NCI-H82 (cell line): ENCODE data around the gene DUSP1.

Source experiments
- DNase-seq: peaks from one replicate; lab custom pipeline; 2025; lab: John Stamatoyannopoulos, UW

The DUSP1 gene

DNA sequence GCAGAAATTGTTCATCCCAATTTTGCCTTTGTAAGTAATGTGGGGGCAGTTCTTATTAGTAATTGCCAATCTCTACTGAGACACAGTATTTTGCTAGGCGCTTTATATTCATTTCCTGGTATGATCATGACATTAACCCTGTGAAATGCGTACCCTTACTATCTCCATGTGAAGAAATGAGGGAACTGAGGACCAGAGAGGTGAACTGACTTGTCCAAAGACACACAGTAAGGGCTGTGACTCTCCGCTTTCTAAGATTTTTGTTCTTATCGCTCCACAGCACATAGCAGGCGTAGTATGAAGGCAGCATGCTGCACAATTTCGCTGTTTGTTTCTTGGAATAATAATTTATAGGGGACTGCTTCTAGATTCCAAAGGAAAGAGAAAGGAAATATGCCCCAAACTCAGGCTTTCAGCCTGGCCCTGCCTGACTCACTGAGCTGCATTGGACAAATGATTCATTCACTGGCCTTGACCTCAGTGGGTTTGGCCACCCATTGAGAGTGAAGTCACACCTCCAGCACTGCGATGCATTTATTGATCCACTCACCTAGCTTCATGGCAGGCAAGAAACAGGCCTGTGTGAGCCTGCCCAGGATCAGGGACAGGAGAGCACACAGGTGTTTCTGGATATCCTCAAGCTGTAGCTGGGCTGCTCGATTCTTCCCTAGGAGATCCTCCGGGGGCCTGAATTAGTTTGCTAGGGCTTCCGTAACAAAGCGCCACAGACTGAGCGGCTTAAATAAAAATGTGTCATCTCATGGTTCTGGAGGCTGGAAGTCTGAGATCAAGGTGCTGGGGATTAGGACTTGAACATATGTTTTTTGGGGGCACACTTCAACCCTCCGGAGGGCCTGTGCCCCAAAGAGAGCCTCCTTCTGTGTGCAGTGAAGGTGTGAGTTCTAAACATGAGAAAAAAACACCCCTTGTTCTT, 7.2 kb upstream of the DUSP1 start:
- DNase-seq = peak; percentile 8

DNA sequence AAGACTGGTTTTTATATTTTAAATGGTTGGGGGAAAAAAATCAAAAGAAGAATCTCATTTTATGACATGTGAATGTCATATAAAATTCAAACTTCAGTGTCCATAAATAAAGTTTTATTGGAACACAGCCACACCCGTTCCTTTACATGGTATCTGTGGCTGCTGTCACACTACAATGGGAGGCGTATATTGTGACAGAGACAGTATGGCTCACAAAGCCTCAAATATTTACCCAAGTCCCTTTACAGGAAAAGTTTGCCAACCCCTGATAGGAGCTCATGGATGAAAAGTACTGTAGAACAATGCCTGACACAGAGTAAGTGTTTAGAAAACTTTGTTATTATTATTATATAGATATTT, 5.2 kb upstream of the DUSP1 start:
- no peak for DNase-seq

DNA sequence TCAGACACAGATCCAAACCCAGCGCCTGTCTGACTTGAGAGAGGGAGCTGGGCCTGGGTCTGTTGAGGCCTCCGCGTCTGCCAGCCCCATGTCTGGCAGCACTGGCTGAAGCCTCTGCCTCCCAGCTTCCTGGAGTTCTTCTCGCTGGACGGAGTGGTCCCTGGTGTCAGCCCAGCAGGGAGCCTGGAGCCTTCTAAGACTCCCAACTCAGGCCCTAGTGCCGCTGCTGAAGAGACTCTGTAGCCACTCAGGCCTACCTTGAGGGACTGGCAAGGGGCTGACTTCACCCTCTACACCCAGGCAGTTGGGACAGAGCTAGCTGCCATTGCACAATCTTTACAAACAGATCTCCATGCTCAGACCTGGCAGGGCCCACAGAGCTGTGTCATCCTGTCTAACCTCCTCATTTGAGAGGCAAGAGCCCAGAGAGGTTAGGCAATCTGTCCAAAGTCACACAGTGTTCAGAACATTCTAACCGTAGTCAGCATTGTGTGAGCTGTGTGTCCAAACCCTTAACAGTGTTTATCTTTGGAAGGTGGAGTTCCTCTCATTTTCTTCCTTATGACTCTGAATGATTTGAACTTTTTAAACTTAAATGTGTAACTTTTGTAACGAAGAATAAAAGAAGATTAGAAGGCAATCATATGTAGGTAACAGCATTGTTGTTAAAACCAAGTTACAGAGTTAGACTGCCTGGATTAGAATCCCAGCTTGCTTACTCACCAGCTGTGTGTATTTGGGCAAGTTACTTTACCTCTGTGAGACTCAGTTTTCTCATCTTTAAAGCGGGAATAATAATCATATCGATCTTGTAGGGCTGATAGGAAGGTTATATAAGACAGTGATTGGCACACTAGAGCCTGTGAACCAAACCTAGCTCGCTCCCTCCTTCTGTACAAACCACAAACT, 4.6 kb upstream of the DUSP1 start:
- no peak for DNase-seq

DNA sequence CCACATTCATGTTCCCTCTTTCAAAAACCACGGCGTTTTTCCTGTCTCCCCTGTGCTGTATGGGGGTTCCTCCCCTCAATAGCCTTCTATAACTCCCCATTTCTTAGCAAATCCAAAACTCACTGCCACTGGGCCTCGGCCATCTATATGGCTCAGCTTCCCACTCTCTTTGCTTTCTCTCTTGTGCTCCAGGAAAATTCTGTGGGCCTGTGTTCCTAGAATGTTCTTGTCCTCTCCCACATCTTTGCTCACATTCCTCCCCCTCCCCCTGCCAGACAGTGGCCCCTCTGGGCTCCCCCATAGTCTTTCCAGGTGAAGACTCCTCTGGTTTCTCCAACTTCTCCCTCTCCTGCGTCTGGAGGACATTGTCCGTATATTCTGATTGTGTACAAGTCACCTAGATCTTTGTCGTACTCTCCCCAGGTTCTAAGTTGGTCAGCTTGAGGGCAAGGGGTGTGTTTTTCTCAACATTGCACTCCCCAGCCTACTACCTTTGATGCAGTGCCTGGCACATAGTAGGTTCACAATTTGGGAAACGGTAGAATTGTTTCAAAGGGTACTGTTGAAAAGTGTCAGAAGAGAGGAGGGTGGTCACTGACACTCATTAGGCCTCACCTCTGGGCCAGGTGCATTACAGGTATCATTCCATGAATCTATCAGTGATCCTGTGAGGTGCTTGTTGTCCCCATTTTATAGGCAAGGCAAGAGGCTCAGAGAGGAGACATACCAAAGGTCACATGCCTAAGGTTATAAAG, 3.7 kb upstream of the DUSP1 start:
- DNase-seq = no peak

DNA sequence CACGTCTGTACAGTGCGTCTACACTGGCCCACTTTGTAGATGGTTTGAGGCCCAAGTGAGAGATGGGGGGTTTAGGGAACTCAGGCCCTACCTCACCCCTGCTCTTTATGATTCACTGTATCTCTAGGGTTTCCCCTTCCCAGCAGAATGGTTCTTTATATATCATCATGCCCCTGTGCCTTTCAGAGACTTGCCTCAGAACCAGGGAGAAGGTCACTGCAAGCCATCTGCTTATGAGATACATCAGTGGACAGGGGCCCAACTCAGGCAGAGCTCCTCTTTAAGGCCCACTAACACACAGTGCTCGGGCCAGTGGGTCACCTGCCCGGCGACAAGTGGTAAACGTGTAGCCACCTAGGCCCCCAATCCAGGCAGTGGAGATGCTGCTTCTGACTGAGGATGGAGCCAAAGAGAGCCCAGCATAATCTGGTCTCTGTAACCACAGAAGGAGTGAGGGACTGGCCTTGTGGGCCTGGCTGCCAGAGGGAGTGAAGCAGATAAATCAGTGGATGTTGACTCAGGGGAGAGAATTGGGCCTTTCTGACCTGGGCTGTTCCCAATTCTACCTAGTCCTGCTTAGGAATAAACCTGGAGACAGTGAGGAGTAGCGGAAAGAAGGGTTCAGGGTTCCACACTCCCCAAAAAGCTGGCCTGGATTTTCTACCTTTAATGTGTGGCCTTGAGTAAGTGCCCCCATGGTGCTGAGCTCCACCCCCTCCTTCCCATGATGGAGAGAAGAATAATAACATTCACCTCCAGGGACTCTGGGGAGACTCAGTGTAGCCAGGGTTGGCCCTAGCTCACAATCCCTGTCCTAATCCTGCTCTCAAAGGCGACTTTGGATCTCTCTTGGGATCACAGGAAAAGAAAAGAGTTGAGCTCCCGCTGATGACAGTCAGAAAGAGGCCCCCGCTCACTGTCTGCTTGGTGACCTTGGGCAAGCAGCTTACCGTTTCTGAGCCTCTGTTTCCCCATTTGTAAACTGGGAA, 2.8 kb upstream of the DUSP1 start:
- peak; percentile 67 for DNase-seq

DNA sequence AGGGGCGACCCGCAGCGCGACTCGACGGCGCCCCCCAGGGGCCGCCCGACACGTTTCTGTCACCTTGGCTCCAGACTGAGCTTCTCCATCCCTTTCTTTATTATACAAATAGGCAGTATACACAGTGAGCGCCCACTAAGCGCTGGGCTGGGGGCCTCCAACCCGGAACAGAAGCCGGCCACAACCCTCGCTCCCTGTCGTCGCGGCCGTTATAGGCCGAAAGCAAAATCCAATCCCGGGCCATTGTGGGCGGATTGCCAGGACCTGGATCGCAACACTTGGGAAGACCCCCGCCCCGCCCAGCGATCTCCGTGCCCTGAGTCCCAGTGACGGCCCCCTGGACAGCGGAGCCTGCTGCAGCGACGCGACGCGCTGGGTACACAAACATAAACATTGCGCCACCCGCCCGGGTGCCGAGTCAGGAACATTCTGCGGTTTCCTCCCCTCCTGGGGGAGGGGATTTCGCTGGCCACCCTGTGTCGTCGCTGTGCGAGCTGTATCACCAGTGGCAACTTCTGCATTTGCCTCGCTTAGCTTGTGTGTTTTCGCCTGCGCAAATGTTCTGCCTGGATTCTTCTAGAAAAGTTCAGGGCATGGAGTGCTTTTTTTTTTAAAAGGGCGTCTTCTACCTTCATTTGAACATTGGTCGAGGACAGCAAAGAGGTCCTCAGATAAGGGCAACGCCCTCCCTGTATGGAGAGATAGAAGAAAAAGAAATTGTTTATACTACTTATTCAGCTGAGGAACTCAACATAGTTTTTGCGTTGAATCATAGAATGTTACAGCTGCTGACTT, 1.3 kb upstream of the DUSP1 start:
- peak; percentile 81 for DNase-seq

DNA sequence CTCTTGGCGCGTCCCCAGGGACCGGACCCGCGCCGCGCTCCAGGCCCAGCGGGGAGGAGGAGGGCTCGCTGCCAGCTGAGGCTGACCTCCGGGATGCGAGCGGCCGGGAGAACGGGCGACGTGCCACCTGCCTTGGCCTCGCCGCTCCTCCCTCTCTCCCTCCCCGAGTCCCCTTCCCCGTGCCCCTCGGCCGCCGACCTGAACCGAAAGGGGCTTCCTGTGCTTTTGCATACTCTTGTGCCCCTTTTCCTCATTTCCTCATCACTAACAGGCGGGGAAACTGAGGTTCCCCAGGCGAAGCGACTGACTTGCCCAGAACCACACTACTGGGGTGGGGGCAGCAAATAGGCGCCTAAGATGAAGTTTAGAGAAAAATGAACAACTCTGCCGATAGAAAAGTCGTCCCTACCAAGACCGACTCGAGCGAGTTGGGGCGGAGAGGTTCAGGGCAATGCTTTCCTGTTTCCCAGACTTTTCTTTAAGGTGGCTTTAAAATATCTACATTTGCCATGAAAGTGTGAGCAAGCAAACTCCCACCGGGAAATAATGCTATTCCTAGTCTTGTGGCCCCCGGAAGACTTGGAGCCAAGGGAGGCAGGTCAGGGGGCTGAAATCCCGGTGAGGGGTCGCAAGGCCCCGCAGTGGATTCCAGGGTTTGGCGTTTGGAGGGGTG, 580 bp upstream of the DUSP1 start:
- peak; percentile 61 for DNase-seq

DNA sequence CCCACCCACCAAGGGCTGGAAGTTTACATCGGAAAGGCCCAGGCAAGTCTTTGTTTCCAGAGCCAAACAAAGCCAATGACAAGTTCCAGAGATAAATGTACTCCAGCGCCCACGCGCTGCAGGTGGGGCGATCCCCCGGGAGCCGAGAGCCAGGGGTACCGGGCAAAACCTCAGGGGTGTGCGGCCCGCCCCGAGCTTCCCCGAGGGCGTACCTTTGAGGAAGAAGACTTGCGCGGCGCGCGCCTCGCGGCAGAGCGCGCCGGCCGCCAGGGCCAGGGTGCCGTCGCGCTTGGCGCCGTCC, 671 bp downstream of the DUSP1 start:
- no peak for DNase-seq

DNA sequence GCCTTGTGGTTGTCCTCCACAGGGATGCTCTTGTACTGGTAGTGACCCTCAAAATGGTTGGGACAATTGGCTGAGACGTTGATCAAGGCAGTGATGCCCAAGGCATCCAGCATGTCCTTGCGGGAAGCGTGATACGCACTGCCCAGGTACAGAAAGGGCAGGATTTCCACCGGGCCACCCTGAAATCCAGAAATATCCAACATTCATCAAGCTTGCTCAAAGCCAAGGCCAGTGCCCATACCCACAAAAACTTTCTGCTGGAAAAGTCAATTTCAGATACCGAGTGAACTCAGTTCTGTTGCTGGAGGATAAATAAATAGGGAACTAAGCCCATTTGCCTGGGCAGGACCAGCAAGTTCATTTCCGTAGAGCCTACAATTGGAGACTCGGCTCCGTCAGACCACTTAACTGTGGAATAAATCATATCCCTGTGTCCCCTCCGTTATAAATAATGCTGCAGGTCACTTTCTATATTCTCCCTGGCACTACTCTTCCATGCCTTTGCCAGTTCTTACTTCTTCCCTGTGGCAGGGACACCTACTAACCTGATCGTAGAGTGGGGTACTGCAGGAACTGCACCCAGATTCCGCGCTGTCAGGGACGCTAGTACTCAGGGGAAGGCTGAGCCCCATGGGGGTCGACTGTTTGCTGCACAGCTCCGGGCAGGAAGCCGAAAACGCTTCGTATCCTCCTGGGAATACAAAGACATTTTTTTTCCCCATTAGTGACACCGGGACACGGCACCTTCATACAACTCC, 1.2 kb downstream of the DUSP1 start:
- peak; percentile 28 for DNase-seq

DNA sequence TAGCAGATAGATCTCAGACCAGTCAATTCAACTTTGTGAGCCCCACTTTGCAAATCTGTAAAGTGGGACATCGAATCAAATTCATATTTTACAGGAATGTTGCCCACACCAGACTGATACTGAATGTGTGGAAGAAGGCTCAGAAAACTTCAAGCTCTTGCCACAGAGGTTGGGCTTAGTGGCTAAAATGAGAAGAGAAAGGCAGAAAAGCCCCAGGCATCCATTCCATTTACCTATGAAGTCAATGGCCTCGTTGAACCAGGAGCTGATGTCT, 1.7 kb downstream of the DUSP1 start:
- no peak for DNase-seq

DNA sequence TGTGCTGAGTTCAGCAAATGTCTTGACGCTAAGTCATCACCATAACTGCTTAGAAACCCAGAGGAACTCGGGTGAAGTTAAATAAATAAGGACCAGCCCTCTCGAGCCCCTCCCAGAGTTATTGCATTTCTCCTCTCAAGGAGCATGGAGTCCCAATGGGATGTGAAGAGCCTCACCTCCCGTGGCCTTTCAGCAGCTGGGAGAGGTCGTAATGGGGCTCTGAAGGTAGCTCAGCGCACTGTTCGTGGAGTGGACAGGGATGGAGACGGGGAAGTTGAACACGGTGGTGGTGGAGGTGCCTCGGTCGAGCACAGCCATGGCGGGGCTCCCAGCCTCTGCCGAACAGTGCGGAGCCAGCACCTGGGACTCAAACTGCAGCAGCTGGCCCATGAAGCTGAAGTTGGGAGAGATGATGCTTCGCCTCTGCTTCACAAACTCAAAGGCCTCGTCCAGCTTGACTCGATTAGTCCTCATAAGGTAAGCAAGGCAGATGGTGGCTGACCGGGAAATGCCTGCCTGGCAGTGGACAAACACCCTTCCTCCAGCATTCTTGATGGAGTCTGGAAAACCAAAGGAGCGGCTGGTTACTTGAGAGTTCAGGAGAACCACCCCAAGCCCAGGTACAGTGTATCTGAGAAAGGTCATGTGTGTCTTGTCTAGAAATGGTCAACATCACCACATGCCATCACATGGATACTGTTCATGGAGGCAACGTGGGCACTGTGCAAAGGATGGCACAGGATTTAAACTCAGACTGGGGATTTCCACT, 2.2 kb downstream of the DUSP1 start:
- DNase-seq = no peak

DNA sequence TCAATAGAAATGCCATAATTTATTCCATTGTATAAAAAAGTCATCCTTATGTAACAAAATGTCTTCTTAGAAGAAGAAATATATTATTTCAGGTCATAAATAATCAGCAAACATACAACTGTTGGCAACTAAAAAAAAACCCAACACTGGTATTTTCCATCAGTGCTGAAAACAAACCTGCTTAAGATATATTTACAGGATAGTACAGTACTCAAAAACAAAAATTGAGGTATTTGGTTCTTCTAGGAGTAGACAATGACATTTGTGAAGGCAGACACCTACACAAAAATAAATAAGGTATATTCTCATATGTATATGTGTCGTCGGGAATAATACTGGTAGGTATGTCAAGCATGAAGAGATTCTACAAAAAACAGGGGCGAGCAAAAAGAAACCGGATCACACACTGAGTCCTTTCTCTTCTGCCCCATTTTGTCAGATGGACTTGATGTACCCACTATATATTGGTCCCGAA, 2.9 kb downstream of the DUSP1 start:
- no peak for DNase-seq

DNA sequence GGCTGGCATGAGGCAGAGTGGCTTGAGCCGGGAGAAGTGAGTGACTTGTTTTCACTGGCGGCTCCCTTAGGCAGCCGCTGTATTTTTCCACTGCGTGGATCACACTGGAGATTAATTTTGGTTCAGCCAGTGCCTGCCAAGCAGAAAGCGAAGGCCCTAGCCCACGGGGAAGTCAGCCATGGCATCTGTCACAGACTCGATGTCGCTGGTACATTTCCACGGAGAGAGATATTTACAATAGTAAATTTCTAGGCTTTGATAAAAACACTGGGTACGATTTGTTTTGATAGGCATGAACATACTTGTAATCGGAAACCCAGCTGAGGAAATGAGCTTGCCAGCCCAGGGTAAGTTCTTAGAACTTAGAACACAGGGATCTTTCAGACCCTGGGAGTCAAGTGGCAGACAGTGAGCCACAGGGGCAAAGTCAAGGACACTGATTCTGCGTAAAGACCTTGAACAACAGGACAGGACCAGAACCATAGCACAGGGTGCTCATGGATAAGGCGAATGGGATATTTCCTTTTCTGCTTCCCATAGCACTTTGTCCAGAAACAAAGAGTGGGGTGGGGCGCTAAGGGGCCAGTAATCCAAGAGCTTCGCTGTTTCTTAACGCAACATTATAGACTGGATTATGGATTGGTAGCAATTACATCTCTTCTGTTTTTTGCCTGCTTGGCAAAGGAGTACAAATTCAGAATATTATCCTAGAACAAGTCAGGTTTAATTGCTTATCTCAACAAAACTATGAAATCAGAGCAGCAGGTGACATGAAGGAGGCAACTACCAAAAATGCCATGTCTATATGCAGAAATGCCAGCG, 4.5 kb downstream of the DUSP1 start:
- peak; percentile 12 for DNase-seq

DNA sequence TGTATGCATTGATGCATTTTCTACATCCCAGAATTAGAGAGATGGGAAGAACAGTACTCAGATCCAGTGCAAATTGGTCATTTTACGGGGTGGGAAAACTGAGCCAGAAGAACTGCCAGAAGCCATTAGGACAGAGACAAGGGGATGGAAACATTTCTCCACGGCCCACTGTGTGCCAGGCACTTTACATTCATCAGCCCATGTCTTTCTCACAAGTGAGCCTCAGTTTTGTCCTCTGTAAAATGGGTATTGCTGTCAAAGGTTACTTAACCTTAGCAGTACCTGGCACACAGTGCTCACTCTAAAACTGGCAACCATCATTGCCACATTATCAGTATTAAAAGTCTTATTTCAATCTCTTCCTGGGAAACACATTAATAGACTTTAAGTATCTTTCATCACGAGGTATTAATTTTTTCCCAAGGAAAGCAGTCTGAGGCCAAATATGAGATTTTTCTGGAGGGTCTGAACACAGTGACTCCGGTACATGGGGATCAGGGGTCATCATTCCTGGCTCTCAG, 5.2 kb downstream of the DUSP1 start:
- no peak for DNase-seq

DNA sequence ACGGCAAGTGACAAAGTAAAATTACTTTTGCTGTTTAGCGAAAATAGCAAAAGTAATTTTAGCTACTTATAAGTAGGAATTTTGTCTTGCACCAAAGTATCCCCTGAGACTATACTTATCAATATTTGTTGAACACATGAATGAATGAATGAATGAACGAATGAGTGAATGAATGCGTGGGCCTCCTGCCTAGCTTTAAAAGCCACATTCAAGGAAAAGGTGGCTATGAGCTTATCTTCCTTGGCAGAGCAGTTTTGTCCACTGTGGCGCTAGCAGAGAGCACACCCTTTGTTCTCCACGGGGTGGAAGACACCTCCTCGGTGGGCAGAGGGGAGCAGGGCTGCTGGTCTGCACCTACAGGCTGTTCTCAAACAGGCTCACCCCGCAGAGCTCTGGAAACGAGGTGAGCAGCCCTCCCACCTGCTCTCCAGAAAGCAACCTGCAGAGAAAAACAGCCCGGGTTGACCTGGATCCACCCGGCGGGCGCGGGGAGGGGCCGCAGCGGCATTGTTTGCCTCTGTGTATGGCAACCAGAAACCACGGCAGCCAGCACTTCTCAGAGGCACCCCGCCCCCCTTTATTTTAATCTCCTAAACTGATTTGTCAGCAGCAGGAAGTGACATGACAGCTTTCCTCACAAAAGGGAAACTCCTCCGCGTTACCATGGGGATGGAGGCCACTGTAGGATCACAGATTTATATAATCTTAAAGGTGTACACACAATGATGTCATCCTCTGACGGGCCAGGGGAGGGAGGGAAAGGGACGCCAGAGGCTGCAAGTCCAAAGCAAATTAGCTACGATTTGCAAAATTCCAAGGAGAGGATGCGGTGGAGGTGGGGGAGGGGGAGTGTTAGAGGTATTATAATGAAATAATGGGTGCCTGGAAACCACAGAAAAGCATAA, 5.9 kb downstream of the DUSP1 start:
- DNase-seq = peak; percentile 98

DNA sequence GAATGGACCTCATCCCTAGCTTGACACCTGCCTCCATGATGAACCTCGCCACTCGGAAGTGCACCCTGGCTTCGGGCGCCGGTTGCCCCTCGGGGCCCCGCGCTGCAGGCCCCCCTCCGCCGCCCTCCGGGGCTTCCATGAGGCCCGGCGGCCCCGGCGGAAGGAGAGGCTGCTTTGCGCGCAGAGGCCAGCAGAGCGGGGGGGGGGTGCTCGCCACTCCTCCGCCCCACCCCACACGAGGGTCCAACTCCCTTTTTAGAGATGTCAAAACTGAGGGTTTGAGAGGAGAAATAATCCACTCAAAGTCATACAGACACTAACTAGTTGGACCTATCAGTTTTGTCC, 7.9 kb downstream of the DUSP1 start:
- DNase-seq = no peak
